H1 (cell line): ENCODE data around the gene ZBTB20. TPM values are rescaled to one million over a fixed set of nuclear protein-coding genes. Genes with fewer than 3 reads are reported as not detected.

Experiments
- CTCF ChIA-PET: fragments of 300-600 bp; sonication (Branson Sonifier 250); formaldehyde crosslinking; loops from one replicate; lab custom pipeline; 2021; ENCODE audit not compliant: partially characterized antibody; lab: Charles Lee
- POLR2A ChIA-PET: fragments of 300-600 bp; sonication (Branson Sonifier 250); formaldehyde crosslinking; loops from one replicate; lab custom pipeline; 2021; ENCODE audit warnings: inconsistent platforms; ENCODE audit not compliant: partially characterized antibody; lab: Charles Lee
- DNase-seq, 2 experiments: peaks; one replicate each; pipeline versions ENCODE4 v3.0.0 to v3.0.0-alpha.2; 2010 to 2022; ENCODE audit warnings: low spot score in 2 of 2, low read depth in 1 of 2, mixed read lengths in 1 of 2
- FAIRE-seq: peaks from 2 replicates; lab custom pipeline; 2011; peaks lifted over from hg19 to GRCh38; lab: Jason Lieb, UNC
- H2AFZ ChIP-seq: 2 replicates; pipeline ENCODE4 v1.8.1; 2012; ENCODE audit warnings: low read length, inconsistent platforms
- H2AK5ac ChIP-seq: 2 replicates; pipeline ENCODE4 v1.6.1; 2013; ENCODE audit warnings: low read depth, low read length
- H2BK120ac ChIP-seq: replicated peaks from 2 replicates; pipeline ENCODE3; 2013; ENCODE audit warnings: low read depth, low read length, inconsistent platforms
- H2BK12ac ChIP-seq: 2 replicates; pipeline ENCODE4 v1.6.1; 2013; ENCODE audit warnings: low read depth, low read length
- H2BK15ac ChIP-seq: 2 replicates; pipeline ENCODE4 v1.6.1; 2013; ENCODE audit warnings: low read length
- H2BK20ac ChIP-seq: 2 replicates; pipeline ENCODE4 v1.6.1; 2013; ENCODE audit warnings: low read length
- H2BK5ac ChIP-seq: 2 replicates; pipeline ENCODE4 v1.6.1; 2013; ENCODE audit warnings: low read depth, low read length
- H3K14ac ChIP-seq: 2 replicates; pipeline ENCODE4 v1.6.1; 2013; ENCODE audit warnings: inconsistent platforms; ENCODE audit not compliant: insufficient read length
- H3K18ac ChIP-seq: 2 replicates; pipeline ENCODE4 v1.6.1; 2013; ENCODE audit warnings: low read length; ENCODE audit errors: extremely low read depth
- H3K23ac ChIP-seq: 2 replicates; pipeline ENCODE4 v1.6.1; 2013; ENCODE audit warnings: inconsistent platforms; ENCODE audit not compliant: insufficient read length
- H3K23me2 ChIP-seq: 2 replicates; pipeline ENCODE4 v1.6.1; 2013; ENCODE audit warnings: low read depth, low read length
- H3K27ac ChIP-seq: 2 replicates; pipeline ENCODE4 v1.6.1; 2011; ENCODE audit warnings: low read depth, low read length, inconsistent platforms
- H3K27me3 ChIP-seq, 4 experiments: replicated peaks in 1 of 4; 1 replicate in 1 of 4; 2 replicates in 3 of 4; pipeline versions ENCODE4 v1.6.1 to v1.8.1; 2011 to 2013; ENCODE audit warnings: low read length in 3 of 4, mild to moderate bottlenecking in 3 of 4, inconsistent platforms in 2 of 4, mixed read lengths in 2 of 4, moderate library complexity in 1 of 4; ENCODE audit not compliant: control insufficient read depth in 3 of 4, insufficient read depth in 3 of 4; ENCODE audit errors: extremely low read depth in 1 of 4
- H3K36me3 ChIP-seq, 4 experiments: 2 replicates each; pipeline versions ENCODE4 v1.6.1 to v1.8.1; 2011 to 2013; ENCODE audit warnings: mild to moderate bottlenecking in 4 of 4, low read length in 3 of 4, moderate library complexity in 2 of 4, control low read depth in 1 of 4, inconsistent platforms in 1 of 4; ENCODE audit not compliant: insufficient read depth in 4 of 4, control insufficient read depth in 2 of 4
- H3K4ac ChIP-seq: replicated peaks from 2 replicates; pipeline ENCODE3; 2013; ENCODE audit warnings: low read length, low read depth, mixed read lengths, inconsistent platforms; ENCODE audit not compliant: insufficient read length
- H3K4me1 ChIP-seq, 4 experiments: replicated peaks in 1 of 4; 1 replicate in 1 of 4; 2 replicates in 3 of 4; pipeline versions ENCODE4 v1.6.1 to v1.8.1; 2011 to 2013; ENCODE audit warnings: low read length in 3 of 4, inconsistent platforms in 2 of 4, mixed read lengths in 1 of 4; ENCODE audit not compliant: insufficient read depth in 4 of 4, control insufficient read depth in 3 of 4
- H3K4me2 ChIP-seq, 2 experiments: 2 replicates each; pipeline versions ENCODE4 v1.6.1 to v1.8.1; 2011 to 2013; ENCODE audit warnings: low read depth in 2 of 2, low read length in 2 of 2, control low read depth in 1 of 2, inconsistent platforms in 1 of 2, mild to moderate bottlenecking in 1 of 2; ENCODE audit not compliant: insufficient read depth in 1 of 2
- H3K4me3 ChIP-seq, 4 experiments: fragments of 200-600, 300-600 bp in 1 of 4; sonication (generic), shearing (Covaris generic), sonication (Bioruptor Twin) in 1 of 4; 2 replicates each; pipeline versions ENCODE4 v1.5.1 to v1.8.1; 2011 to 2016; ENCODE audit warnings: low read length in 4 of 4, low read depth in 3 of 4, control low read depth in 2 of 4, inconsistent platforms in 2 of 4, mild to moderate bottlenecking in 2 of 4, mixed read lengths in 1 of 4, moderate library complexity in 1 of 4; ENCODE audit not compliant: insufficient read depth in 2 of 4; ENCODE audit errors: extremely low read depth in 1 of 4
- H3K56ac ChIP-seq: replicated peaks from 2 replicates; pipeline ENCODE3; 2013; ENCODE audit warnings: low read depth, mild to moderate bottlenecking, mixed read lengths, low read length, inconsistent platforms; ENCODE audit not compliant: insufficient read length
- H3K79me1 ChIP-seq: 2 replicates; pipeline ENCODE4 v1.6.1; 2013; ENCODE audit warnings: low read depth, low read length, control low read depth
- H3K79me2 ChIP-seq, 2 experiments: 2 replicates each; pipeline versions ENCODE4 v1.6.1 to v1.8.1; 2012 to 2013; ENCODE audit warnings: low read length in 2 of 2, mild to moderate bottlenecking in 2 of 2, inconsistent platforms in 1 of 2; ENCODE audit not compliant: insufficient read depth in 2 of 2, control insufficient read depth in 1 of 2
- H3K9ac ChIP-seq, 4 experiments: replicated peaks in 1 of 4; 1 replicate in 1 of 4; 2 replicates in 3 of 4; pipeline versions ENCODE4 v1.6.1 to v1.8.1; 2011 to 2013; ENCODE audit warnings: low read depth in 3 of 4, low read length in 3 of 4, control low read depth in 2 of 4, mild to moderate bottlenecking in 2 of 4, moderate library complexity in 2 of 4, inconsistent platforms in 1 of 4; ENCODE audit errors: extremely low read depth in 1 of 4
- H3K9me3 ChIP-seq, 2 experiments: 2 replicates each; pipeline versions ENCODE4 v1.6.1 to v1.8.1; 2012 to 2013; ENCODE audit warnings: mild to moderate bottlenecking in 2 of 2, moderate library complexity in 2 of 2, control low read depth in 1 of 2, inconsistent platforms in 1 of 2, low read depth in 1 of 2, low read length in 1 of 2, mixed read lengths in 1 of 2; ENCODE audit not compliant: insufficient read depth in 2 of 2
- H4K20me1 ChIP-seq, 2 experiments: replicated peaks in 1 of 2; 2 replicates each; pipeline versions ENCODE3 to v1.8.1; 2011 to 2013; ENCODE audit warnings: inconsistent platforms in 2 of 2, low read length in 2 of 2, mild to moderate bottlenecking in 1 of 2; ENCODE audit not compliant: insufficient read depth in 2 of 2, control insufficient read depth in 1 of 2
- H4K5ac ChIP-seq: 2 replicates; pipeline ENCODE4 v1.6.1; 2013; ENCODE audit warnings: low read length, low read depth, mixed read lengths, inconsistent platforms; ENCODE audit not compliant: insufficient read length
- H4K8ac ChIP-seq: 2 replicates; pipeline ENCODE4 v1.8.0; 2013; ENCODE audit warnings: mild to moderate bottlenecking, moderate library complexity, low read length, inconsistent platforms; ENCODE audit not compliant: insufficient read depth; ENCODE audit errors: extremely low read depth
- H4K91ac ChIP-seq: replicated peaks from 2 replicates; pipeline ENCODE3; 2013; ENCODE audit warnings: low read length, mixed read lengths, inconsistent platforms; ENCODE audit not compliant: insufficient read length
- ASH2L ChIP-seq: fragments of 200-600, 300-600 bp; sonication (generic); IDR thresholded peaks from one replicate; pipeline ENCODE4 v1.7.1; 2017; ENCODE audit warnings: low read length
- BRCA1 ChIP-seq: IDR thresholded peaks from 2 replicates; pipeline ENCODE4 v1.6.1; 2012; ENCODE audit warnings: low read depth, low read length, improper control_type of control experiment
- CBX5 ChIP-seq: fragments of 300-800, 300-1000 bp; sonication (generic); IDR thresholded peaks from 2 replicates; pipeline ENCODE4 v1.7.1; 2016; ENCODE audit warnings: antibody characterized with exemption, low read length, low read depth
- CBX8 ChIP-seq: fragments of 300-800, 300-1000 bp; sonication (generic); IDR thresholded peaks from 2 replicates; pipeline ENCODE4 v1.7.1; 2016; ENCODE audit warnings: low read depth, low read length, borderline replicate concordance
- CEBPB ChIP-seq: IDR thresholded peaks from 2 replicates; pipeline ENCODE4 v1.6.1; 2012; ENCODE audit warnings: low read depth, low read length
- EP300 ChIP-seq, 2 experiments: IDR thresholded peaks; 1 replicate in 1 of 2; 2 replicates in 1 of 2; pipeline ENCODE4 v1.6.1; 2011 to 2012; ENCODE audit warnings: low read depth in 2 of 2, low read length in 2 of 2, mild to moderate bottlenecking in 2 of 2, borderline replicate concordance in 1 of 2, inconsistent platforms in 1 of 2, moderate library complexity in 1 of 2
- FOSL1 ChIP-seq: IDR thresholded peaks from 2 replicates; pipeline ENCODE4 v1.6.1; 2011; ENCODE audit warnings: mild to moderate bottlenecking, low read depth, low read length, moderate library complexity; ENCODE audit not compliant: insufficient read depth
- HDAC2 ChIP-seq, 2 experiments: fragments of 300-600 bp in 1 of 2; sonication (generic) in 1 of 2; IDR thresholded peaks; 2 replicates each; pipeline ENCODE4 v1.6.1; 2011 to 2012; ENCODE audit warnings: low read depth in 2 of 2, low read length in 2 of 2, mild to moderate bottlenecking in 2 of 2, moderate library complexity in 2 of 2, borderline replicate concordance in 1 of 2, inconsistent platforms in 1 of 2
- KDM5A ChIP-seq: fragments of 200-600 bp; IDR thresholded peaks from 2 replicates; pipeline ENCODE4 v1.7.1; 2012; ENCODE audit warnings: mild to moderate bottlenecking, low read length, inconsistent platforms, mixed read lengths
- RFX5 ChIP-seq: IDR thresholded peaks from 2 replicates; pipeline ENCODE4 v1.6.1; 2011; ENCODE audit warnings: low read depth, low read length, improper control_type of control experiment, borderline replicate concordance
- SIRT6 ChIP-seq: IDR thresholded peaks from one replicate; pipeline ENCODE4 v1.7.1; 2012; ENCODE audit warnings: low read length, inconsistent platforms
- SRF ChIP-seq: IDR thresholded peaks from 2 replicates; pipeline ENCODE4 v1.6.1; 2011; ENCODE audit warnings: mild to moderate bottlenecking, low read depth, low read length, moderate library complexity
- WGBS, 2 experiments: shearing (Covaris generic) in 1 of 2; methylation state at CpG; one replicate each; pipeline versions ENCODE4 v1.1.6 to v1.1.7; 2013 to 2015; ENCODE audit warnings: low lambda C conversion rate in 2 of 2, mixed read lengths in 2 of 2, inconsistent platforms in 1 of 2, low coverage in 1 of 2, missing lambda C conversion rate in 1 of 2; ENCODE audit not compliant: insufficient replicate concordance in 2 of 2, insufficient coverage in 1 of 2, insufficient read length in 1 of 2; ENCODE audit errors: extremely low coverage in 1 of 2, missing lambda C conversion rate in 1 of 2; 5-methylcytosine and 5-hydroxymethylcytosine counted together
- polyA plus RNA-seq, 7 experiments: library from polyadenylated mRNA; depleted of rRNA in 3 of 7; stranded (reverse) in 5 of 7; unstranded in 2 of 7; fragments of >200 nt in 5 of 7; fragments of 200-250 nt in 2 of 7; gene quantifications; 1 replicate in 5 of 7; 2 replicates in 1 of 7; 4 replicates in 1 of 7; pipeline versions ENCODE4 v1.2.1 to v1.2.3, GENCODE V29; 2011 to 2013; ENCODE audit warnings: missing spikeins in 2 of 7, mixed read lengths in 2 of 7
- total RNA-seq: library from RNA; stranded (reverse); fragmentation: NEBNext Ultra II Directional; extraction: Animal tissue kit (Norgen Biotek cat#: 25700); gene quantifications from 2 replicates; pipeline ENCODE4 v1.2.1, GENCODE V29; 2021

ZBTB20 gene
- total and polyA plus RNA-seq, 2 of the 8 experiments (the other 6 are each of a cell fraction or from before 2014, with no cell fraction given), result 0.35 to 1.3 TPM

GRCh38 chr3:115084686-115085085 is 62.4 kb downstream of the ZBTB20 start:
- FAIRE-seq (no peak), DNase-seq (no peak)
- Histone ChIP-seq H3K23ac (no peak overlapping the region), H2BK12ac (no peak overlapping the region), H3K79me2 (no peaks in the 10 kb centered on the region), H3K27ac (no peak overlapping the region), H4K91ac (no peak overlapping the region), H3K4me2 (no peak overlapping the region), H3K36me3 (no peaks in the 10 kb centered on the region), H3K14ac (no peak overlapping the region), H3K4me3 (no peak overlapping the region), H2BK20ac (no peak overlapping the region), H4K20me1 (no peaks in the 10 kb centered on the region), H3K18ac (no peak overlapping the region), H4K8ac (no peak overlapping the region), H3K4ac (no peak overlapping the region), H3K9me3 (no peaks in the 10 kb centered on the region), H3K56ac (no peak overlapping the region), H3K79me1 (no peaks in the 10 kb centered on the region), H2AK5ac (no peak overlapping the region), H2BK120ac (no peak overlapping the region), H3K9ac (no peak overlapping the region), H2AFZ (no peak overlapping the region), H4K5ac (no peak overlapping the region), H2BK15ac (no peak overlapping the region), H3K27me3 (no peaks in the 10 kb centered on the region), H3K4me1 (0 out of 7 replicates have a peak, but pooled peaks cover 0 to 2% (median 0%) of the 10 kb centered on the region in 4 experiments), H3K23me2 (no peaks in the 10 kb centered on the region), H2BK5ac (no peak overlapping the region)
- TF ChIP-seq HDAC2 (IDR thresholded peaks at IDR 0.05; ENCODE audit: borderline replicate concordance in 1 of 2, low read depth in 2 of 2, low read length in 2 of 2) (no peak), CBX5 (no peak), SRF (no peak), SIRT6 (no peak), CBX8 (no peak), FOSL1 (no peak), CEBPB (no peak), RFX5 (no peak), EP300 (IDR thresholded peaks at IDR 0.05; ENCODE audit: borderline replicate concordance in 1 of 2, low read depth in 2 of 2, low read length in 2 of 2) (no peak), ASH2L (no peak), KDM5A (no peak), BRCA1 (no peak)
- 93% methylated on average over 4 of the region's 4 CpGs; no CpG with 5 or more reads in 1 of the 2 experiments for WGBS, 2 experiments
- ChIA-PET POLR2A (no interaction called here), CTCF (interaction anchor here (0.7 to 2.1 kb wide), 14 partner anchors 9 to 693 kb away, joined by 3 to 13 read pairs (median 4); partner anchors contain the start of gene ZBTB20)
